ENCODE measurements around the gene TOMM40L. TPM values are rescaled to one million over a fixed set of nuclear protein-coding genes. Genes with fewer than 3 reads are reported as not detected.
A peak's percentile ranks its signal among the peaks of the same experiment; 100 is the strongest.

The TOMM40L gene
- 10 to 100 TPM in 3 of 4 donors, 1 to 10 TPM in 1; 9.3 to 24.3 (median 14.0) TPM for total RNA-seq

DNA sequence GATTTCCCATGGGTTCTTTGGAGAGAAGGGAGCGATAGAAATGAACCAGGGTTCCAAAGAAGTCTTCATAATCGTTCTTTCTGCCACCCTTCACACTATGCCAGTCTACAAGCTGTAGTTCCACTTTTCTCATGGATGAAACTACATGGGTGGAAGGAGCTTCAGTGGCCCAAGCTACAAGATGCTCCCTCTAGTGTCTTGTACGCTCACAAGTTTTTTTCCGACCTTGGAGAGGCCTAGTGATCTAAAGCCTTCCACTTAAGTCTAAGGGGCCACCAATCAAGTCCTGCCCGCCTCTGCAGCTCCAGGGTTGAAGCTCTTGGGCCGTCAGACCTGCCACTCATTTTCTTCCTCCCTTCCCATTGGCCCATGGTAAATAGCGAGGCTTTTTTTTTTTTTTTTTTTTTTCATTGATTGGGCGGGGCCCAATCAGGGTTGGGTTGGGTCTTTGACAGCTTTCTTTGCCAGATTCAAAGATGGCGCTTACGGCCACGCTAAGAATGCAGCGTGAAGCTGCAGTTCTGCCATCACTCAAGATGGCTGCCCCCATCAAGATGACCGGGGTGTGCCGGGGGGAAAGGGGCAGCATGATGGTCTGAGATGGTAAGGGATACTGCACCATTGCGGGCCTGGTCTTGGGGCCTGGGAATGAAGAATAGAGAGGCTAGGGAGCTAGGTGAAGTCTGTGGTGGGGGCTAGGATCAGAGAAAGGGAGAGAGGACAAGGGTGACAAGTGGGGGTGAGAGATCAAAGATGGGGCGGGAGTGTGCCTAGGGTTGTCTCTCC lies at the start of gene TOMM40L:
Gene TOMM40L (plus strand): TSS at position 527 of the 786 bp plus-strand sequence. CDS start 430 bp downstream, outside the sequence.
- Histone ChIP-seq H3K9me3 (no peaks in the 10 kb centered on the region), H3K4me3 (peak within 1 kb of the TSS; percentile 65 to 72), H3K36me3 (peaks cover 0 to 30% of the 10 kb centered on the region in 2 donors), H3K27me3 (no peaks in the 10 kb centered on the region), H3K27ac (peak within 1 kb of the TSS; percentile 22 to 89 (median 77)), H3K4me1 (peaks cover 0 to 29% (median 18%) of the 10 kb centered on the region in 3 donors)
- peak; percentile 98 for ATAC-seq
- WGBS, 2 donors (ENCODE audit: low coverage in 1 of 2): 9 to 11% methylated on average over 5 to 14 of the region's 16 CpGs
- peak; percentile 47 for TF ChIP-seq POLR2AphosphoS5 (IDR thresholded peaks at IDR 0.05)
- no peak for TF ChIP-seq EP300 (IDR thresholded peaks at IDR 0.05)
- TF ChIP-seq, protein P1, sequence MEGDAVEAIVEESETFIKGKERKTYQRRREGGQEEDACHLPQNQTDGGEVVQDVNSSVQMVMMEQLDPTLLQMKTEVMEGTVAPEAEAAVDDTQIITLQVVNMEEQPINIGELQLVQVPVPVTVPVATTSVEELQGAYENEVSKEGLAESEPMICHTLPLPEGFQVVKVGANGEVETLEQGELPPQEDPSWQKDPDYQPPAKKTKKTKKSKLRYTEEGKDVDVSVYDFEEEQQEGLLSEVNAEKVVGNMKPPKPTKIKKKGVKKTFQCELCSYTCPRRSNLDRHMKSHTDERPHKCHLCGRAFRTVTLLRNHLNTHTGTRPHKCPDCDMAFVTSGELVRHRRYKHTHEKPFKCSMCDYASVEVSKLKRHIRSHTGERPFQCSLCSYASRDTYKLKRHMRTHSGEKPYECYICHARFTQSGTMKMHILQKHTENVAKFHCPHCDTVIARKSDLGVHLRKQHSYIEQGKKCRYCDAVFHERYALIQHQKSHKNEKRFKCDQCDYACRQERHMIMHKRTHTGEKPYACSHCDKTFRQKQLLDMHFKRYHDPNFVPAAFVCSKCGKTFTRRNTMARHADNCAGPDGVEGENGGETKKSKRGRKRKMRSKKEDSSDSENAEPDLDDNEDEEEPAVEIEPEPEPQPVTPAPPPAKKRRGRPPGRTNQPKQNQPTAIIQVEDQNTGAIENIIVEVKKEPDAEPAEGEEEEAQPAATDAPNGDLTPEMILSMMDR (IDR thresholded peaks at IDR 0.05): peak in 3 of 4 experiments; percentile 55 to 71 (median 66)

DNA sequence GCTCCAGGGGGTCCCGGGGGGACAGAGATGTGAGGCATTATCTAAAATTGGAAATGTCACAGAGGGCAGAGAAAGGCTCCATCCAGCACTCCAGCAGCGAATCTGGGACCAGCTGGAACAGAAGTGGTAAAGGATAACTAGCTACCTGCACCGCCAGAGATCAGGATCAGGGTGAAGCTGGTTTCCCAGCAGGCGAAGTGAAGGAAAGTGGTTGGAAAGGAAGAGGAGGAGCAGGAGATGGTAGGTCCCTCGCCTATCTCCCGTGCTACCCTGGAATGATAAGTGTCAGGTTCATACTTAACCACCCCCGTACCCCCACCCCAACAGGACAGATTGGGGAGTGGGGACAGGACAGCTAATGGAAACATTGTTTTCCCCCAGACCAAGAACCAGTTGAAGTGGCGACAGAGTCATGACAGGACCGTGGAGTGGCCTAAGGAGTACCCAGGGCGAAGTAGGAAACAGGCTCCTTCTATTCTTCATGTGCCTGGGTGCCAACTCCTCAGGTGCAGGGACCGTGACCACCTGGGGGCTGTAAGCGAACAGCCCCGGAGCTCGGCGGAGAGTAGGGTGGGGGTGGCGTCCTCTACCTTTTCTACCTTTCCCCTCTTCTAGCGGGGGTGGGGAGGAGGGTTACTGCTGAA lies 49.3 kb upstream of the TOMM40L start:
- Histone ChIP-seq H3K27me3 (no peaks in the 10 kb centered on the region), H3K9me3 (no peaks in the 10 kb centered on the region), H3K36me3 (peaks cover 0 to 44% of the 10 kb centered on the region in 2 donors), H3K4me3 (peak overlapping the region; percentile 71 to 86), H3K4me1 (peaks cover 5 to 56% (median 20%) of the 10 kb centered on the region in 3 donors), H3K27ac (peak overlapping the region; percentile 76 to 96 (median 92))
- 17 to 24% methylated on average over 3 to 11 of the region's 17 CpGs for WGBS, 2 donors (ENCODE audit: low coverage in 1 of 2)
- ATAC-seq: no peak
- TF ChIP-seq, protein P1 (IDR thresholded peaks at IDR 0.05): no peak

DNA sequence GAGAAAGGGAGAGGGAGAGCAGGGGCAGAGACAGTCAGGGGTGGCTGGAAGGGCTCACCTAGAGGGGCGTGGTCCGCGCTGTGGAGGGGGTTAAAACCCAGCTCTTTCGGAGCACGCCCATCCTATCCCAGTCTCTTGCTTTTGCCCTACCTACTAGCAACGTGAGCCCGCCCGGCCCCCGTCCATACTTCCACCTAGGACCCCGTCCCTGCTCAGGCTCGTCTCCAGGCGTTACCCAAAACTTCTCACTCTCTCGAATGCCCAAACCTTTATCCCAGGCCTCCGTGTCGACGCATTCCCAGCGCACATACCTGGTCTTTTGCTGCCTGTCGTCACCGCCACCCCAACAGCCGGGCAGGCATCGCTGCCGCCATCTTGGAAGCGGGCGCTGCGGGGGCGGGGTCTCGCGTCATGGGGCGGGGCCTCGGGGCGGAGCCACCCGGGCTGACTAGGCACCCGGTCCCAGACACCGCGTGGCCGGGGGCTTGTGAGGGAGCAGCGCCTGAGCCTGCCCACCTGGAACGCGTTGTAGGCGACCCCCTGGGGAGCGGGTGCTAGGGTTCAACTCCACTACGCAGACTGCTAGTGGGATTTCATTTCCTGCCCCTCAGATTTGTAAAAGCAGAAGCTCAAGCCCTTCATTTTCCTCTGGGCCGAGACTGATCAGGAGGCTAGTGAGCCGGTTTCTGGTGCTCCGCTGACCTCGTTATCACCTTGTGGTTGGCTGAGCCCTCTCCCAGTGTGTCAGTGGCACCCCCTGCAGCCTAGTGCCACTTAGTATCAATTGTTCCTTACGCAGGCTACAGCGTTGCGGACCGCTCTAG lies 48.5 kb upstream of the TOMM40L start, which contains the start of gene B4GALT3:
Gene B4GALT3 (minus strand): TSS at position 396 of the 824 bp plus-strand sequence. CDS start 1,447 bp downstream, outside the sequence.
- peaks cover 5 to 49% (median 20%) of the 10 kb centered on the region in 3 donors for H3K4me1 ChIP-seq
- peak; percentile 96 for ATAC-seq
- H3K4me3 ChIP-seq: peak within 1 kb of the TSS; percentile 71 to 86
- WGBS, 2 donors (ENCODE audit: low coverage in 1 of 2): 0 to 13% methylated on average over 12 to 13 of the region's 50 CpGs
- peaks cover 0 to 37% of the 10 kb centered on the region in 2 donors for H3K36me3 ChIP-seq
- H3K9me3 ChIP-seq: no peaks in the 10 kb centered on the region
- no peaks in the 10 kb centered on the region for H3K27me3 ChIP-seq
- peak; percentile 83 for TF ChIP-seq POLR2AphosphoS5 (IDR thresholded peaks at IDR 0.05)
- TF ChIP-seq EP300 (IDR thresholded peaks at IDR 0.05): no peak
- peak; percentile 58 to 76 for TF ChIP-seq POLR2A (IDR thresholded peaks at IDR 0.05)
- TF ChIP-seq, protein P1 (IDR thresholded peaks at IDR 0.05): peak in 2 of 4 experiments; percentile 18 to 21
- peak within 1 kb of the TSS; percentile 76 to 96 (median 92) for H3K27ac ChIP-seq

DNA sequence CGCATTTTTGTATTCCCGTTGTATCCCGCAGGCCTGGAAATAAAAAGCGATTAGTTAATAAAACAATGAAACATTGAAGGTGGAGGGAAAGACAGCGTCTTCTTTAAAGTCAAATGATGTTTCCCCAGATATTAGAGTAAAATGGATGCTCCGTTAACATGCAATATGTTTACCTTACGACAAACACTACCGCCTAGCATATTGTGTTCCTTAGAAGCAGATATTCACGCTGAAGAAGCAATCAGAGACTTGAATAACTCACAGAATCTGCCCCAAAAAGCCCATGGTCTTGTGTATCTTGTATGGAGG lies 48.0 kb upstream of the TOMM40L start:
- no peak for ATAC-seq
- peak overlapping the region; percentile 71 to 86 for H3K4me3 ChIP-seq
- TF ChIP-seq POLR2A (IDR thresholded peaks at IDR 0.05): no peak
- TF ChIP-seq, protein P1 (IDR thresholded peaks at IDR 0.05): no peak
- TF ChIP-seq EP300 (IDR thresholded peaks at IDR 0.05): no peak
- no peak for TF ChIP-seq POLR2AphosphoS5 (IDR thresholded peaks at IDR 0.05)

More for the DNA sequence above, 48.0 kb upstream of the TOMM40L start:
- H3K4me1 ChIP-seq: peaks cover 5 to 43% (median 19%) of the 10 kb centered on the region in 3 donors
- 50 to 84% methylated on average over 4 to 8 of the region's 9 CpGs for WGBS, 2 donors (ENCODE audit: low coverage in 1 of 2)
- no peaks in the 10 kb centered on the region for H3K9me3 ChIP-seq
- H3K27me3 ChIP-seq: no peaks in the 10 kb centered on the region
- H3K36me3 ChIP-seq: peaks cover 0 to 31% of the 10 kb centered on the region in 2 donors
- peak overlapping the region; percentile 76 to 96 (median 92) for H3K27ac ChIP-seq

Measured in gastroesophageal sphincter (tissue), 4 donors.